Mesothelial cell of epicardium (in vitro differentiated cells): ENCODE data around the gene FAM24B. TPM values are rescaled to one million over a fixed set of nuclear protein-coding genes. Genes with fewer than 3 reads are reported as not detected.

ENCODE experiments used
- DNase-seq, 2 experiments: peaks; one replicate each; pipeline ENCODE4 v3.0.0; 2021; ENCODE audit warnings: low spot score in 2 of 2; ENCODE audit not compliant: unreplicated experiment in 2 of 2
- H3K27ac Mint-ChIP-seq: 2 replicates; pipeline ENCODE4 v1.8.0; 2021; ENCODE audit warnings: mixed read lengths
- H3K27me3 Mint-ChIP-seq: 2 replicates; pipeline ENCODE4 v1.8.0; 2021; ENCODE audit warnings: low read depth, mixed read lengths
- H3K36me3 Mint-ChIP-seq: 2 replicates; pipeline ENCODE4 v1.8.0; 2021; ENCODE audit warnings: mixed read lengths
- H3K4me1 Mint-ChIP-seq: 2 replicates; pipeline ENCODE4 v1.8.0; 2021; ENCODE audit warnings: mixed read lengths
- H3K4me3 Mint-ChIP-seq: 2 replicates; pipeline ENCODE4 v1.8.0; 2021; ENCODE audit warnings: mild to moderate bottlenecking, moderate library complexity, mixed read lengths
- H3K9me3 Mint-ChIP-seq: 2 replicates; pipeline ENCODE4 v1.8.0; 2021; ENCODE audit warnings: mixed read lengths
- CTCF ChIP-seq: fragments of 200-600 bp; sonication (generic); IDR thresholded peaks from one replicate; pipeline ENCODE4 v1.5.0; 2021; ENCODE audit warnings: antibody characterized with exemption; ENCODE audit not compliant: unreplicated experiment
- total RNA-seq: library from RNA; stranded (reverse); gene quantifications from 3 replicates; pipeline ENCODE4 v1.2.1, GENCODE V29; 2021

Gene FAM24B
- total RNA-seq, 1 donor from 2014 or later, result not detected

- peaks cover 49% of the 10 kb centered on the region for H3K27me3 Mint-ChIP-seq
- H3K4me1 Mint-ChIP-seq, result no peaks in the 10 kb centered on the region
- TF ChIP-seq CTCF, result no peak
- H3K4me3 Mint-ChIP-seq, result no peak overlapping the region
- DNase-seq, result no peak
- H3K9me3 Mint-ChIP-seq, result no peaks in the 10 kb centered on the region
- H3K36me3 Mint-ChIP-seq, result no peaks in the 10 kb centered on the region
- no peak overlapping the region for H3K27ac Mint-ChIP-seq
Measured at GRCh38 chr10:122828716-122829255, 50.6 kb downstream of the FAM24B start.

- Mint-ChIP-seq H3K36me3 (no peaks in the 10 kb centered on the region), H3K27me3 (peaks cover 61% of the 10 kb centered on the region), H3K9me3 (no peaks in the 10 kb centered on the region), H3K4me1 (no peaks in the 10 kb centered on the region), H3K4me3 (no peak overlapping the region), H3K27ac (no peak overlapping the region)
- DNase-seq, result no peak
- TF ChIP-seq CTCF, result no peak
Measured at GRCh38 chr10:122827302-122827701, 52.1 kb downstream of the FAM24B start.

GRCh38 chr10:122822973-122823690, 56.2 kb downstream of the FAM24B start:
- H3K27me3 Mint-ChIP-seq, result peaks cover 58% of the 10 kb centered on the region
- DNase-seq, result no peak
- H3K27ac Mint-ChIP-seq, result no peak overlapping the region
- TF ChIP-seq CTCF, result no peak
- H3K9me3 Mint-ChIP-seq, result no peaks in the 10 kb centered on the region
- H3K4me3 Mint-ChIP-seq, result no peak overlapping the region
- H3K4me1 Mint-ChIP-seq, result no peaks in the 10 kb centered on the region
- H3K36me3 Mint-ChIP-seq, result no peaks in the 10 kb centered on the region

- no peak for TF ChIP-seq CTCF
- H3K4me3 Mint-ChIP-seq, result no peak overlapping the region
- H3K9me3 Mint-ChIP-seq, result no peaks in the 10 kb centered on the region
- H3K27ac Mint-ChIP-seq, result no peak overlapping the region
- H3K36me3 Mint-ChIP-seq, result no peaks in the 10 kb centered on the region
- DNase-seq, result no peak
- H3K4me1 Mint-ChIP-seq, result no peaks in the 10 kb centered on the region
- H3K27me3 Mint-ChIP-seq, result peaks cover 54% of the 10 kb centered on the region
Measured at GRCh38 chr10:122821808-122822207, 57.6 kb downstream of the FAM24B start.

- no peak for DNase-seq
- H3K27me3 Mint-ChIP-seq, result peaks cover 30% of the 10 kb centered on the region
- H3K4me1 Mint-ChIP-seq, result no peaks in the 10 kb centered on the region
- H3K4me3 Mint-ChIP-seq, result no peak overlapping the region
- no peak overlapping the region for H3K27ac Mint-ChIP-seq
- no peaks in the 10 kb centered on the region for H3K36me3 Mint-ChIP-seq
- TF ChIP-seq CTCF, result no peak
- no peaks in the 10 kb centered on the region for H3K9me3 Mint-ChIP-seq
Measured at GRCh38 chr10:122815458-122815857, 63.9 kb downstream of the FAM24B start.

- Mint-ChIP-seq H3K4me1 (no peaks in the 10 kb centered on the region), H3K36me3 (no peaks in the 10 kb centered on the region), H3K9me3 (no peaks in the 10 kb centered on the region), H3K27me3 (peaks cover 28% of the 10 kb centered on the region), H3K27ac (no peak overlapping the region), H3K4me3 (no peak overlapping the region)
- no peak for DNase-seq
- TF ChIP-seq CTCF, result no peak
Measured at GRCh38 chr10:122814493-122814892, 64.9 kb downstream of the FAM24B start.
